KBM-7 (cell line): ENCODE results near the gene ICA1.

Experiments used
- DNase-seq: peaks from one replicate; pipeline ENCODE4 v3.0.0-alpha.2; 2015
- in situ Hi-C: fragments of 300-500 bp; cut with MboI; formaldehyde crosslinking; loops from 2 replicates; pipeline ENCODE4 v1.14.3; 2020; ENCODE audit warnings: low sequenced_read_pairs, low pct_unique_long_range_greater_than_20kb, mixed read lengths

The ICA1 gene

DNA sequence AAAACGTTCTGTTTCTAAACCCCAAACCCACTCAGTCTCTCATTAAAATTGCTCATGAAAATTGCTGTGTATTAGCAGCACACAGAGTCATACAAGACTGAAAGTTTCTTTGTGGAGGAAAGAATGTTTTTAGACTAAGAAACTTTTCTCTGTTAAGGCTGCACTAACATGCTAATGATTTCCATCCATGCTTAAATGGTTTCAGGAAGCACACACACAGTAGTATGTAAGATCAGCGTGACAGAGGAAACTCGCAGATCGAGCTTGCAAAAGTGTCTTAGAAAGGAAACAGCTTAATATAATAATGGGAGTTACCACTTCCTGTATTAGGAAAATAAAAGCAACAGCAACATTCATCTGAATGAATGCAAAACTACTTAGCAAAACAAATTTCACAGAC is 112.7 kb downstream of the ICA1 start:
- in situ Hi-C loops, result no loop called here
- DNase-seq, result peak; percentile 32

- no peak for DNase-seq
- in situ Hi-C loops, result no loop called here
Observed at GRCh38 chr7:8147760-8148463, 114.1 kb downstream of the ICA1 start.

DNA sequence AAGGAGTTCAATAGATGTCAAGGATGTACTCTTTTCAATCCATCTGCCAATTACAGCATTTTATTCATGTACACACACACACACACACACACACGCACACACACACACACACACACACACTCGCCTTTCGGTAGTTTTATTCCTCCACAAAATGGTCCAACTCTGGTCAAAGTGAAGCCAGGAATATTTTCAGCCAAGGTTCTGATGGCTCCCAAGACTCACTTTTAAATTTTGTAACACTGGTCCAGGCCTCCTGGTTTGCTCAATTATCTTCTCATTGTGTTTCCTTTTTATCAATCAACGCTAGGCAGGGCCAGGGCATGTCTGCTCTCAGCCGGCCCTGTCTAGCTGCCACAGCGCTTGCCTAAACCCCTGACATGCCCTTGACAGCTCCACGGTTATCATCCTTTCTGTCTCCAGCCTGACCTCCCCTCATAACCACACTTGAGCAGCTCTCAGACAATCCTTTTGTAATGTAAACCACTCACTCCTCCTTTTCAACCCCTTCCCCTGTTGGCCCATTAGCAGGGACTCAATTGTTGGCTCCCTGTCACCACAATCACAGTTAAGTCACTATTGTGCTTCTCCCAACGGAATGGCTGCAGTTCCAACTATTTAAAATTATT is 115.1 kb downstream of the ICA1 start:
- in situ Hi-C loops, result no loop called here
- no peak for DNase-seq

- DNase-seq, result no peak
- in situ Hi-C loops, result no loop called here
Observed at GRCh38 chr7:8146106-8146787, 115.7 kb downstream of the ICA1 start.

DNA sequence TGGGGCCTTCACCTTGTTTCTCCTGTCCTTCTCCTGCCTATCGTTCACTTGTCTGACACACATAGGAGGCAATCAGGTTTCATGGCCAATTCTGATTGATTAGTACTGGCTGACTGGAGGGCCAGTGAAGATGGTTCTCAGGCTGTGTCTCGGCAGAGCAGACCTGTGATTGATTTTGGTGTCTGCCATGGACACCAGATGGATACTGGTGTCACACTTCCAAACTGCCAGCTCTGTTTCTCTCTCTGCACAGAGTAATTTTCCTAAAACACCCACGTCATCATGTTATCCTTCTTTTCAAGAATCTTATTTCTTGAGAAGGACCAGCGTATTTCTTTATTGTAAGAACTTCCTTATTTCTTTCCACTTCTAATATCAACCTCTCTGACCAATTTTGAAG is 117.1 kb downstream of the ICA1 start:
- in situ Hi-C loops, result no loop called here
- DNase-seq, result no peak

- in situ Hi-C loops, result no loop called here
- no peak for DNase-seq
Observed at GRCh38 chr7:8143151-8143874, 118.7 kb downstream of the ICA1 start.

GRCh38 chr7:8142477-8142876 is 119.5 kb downstream of the ICA1 start:
- in situ Hi-C loops, result no loop called here
- no peak for DNase-seq

- in situ Hi-C loops, result no loop called here
- DNase-seq, result no peak
Observed at GRCh38 chr7:8141070-8141469, 120.9 kb downstream of the ICA1 start.

DNA sequence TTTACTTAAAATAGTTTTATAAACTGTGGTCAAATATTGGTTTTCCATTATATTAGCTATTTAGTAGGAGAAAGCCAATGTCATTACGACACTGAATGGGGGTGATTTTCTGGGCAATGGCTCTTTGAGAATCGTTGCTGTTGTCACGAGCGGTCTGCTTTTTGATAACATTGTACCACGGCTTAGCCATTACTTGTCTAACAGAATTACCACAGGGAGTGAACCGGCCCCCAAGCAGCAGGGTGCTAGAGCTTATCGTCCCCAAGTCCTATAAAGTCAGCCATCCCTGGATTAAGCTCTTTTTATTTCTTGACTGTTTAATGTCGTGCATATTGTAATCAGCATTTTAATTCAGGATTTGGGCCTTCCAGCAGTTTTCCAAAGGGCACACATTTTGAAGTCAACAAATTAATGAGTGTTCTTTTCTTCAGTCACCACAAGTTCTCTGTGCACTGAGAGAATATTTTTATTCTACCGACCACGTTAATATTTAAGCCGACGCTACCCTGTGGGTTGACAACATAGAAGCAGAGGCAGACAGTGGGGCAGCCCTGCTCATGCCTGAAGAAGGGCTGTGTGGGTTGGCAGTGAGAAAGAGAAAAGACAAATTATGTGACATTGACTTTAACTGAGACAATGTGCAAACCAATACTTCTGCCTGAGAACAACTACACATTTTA is 125.8 kb downstream of the ICA1 start:
- in situ Hi-C loops, result no loop called here
- DNase-seq, result no peak

DNA sequence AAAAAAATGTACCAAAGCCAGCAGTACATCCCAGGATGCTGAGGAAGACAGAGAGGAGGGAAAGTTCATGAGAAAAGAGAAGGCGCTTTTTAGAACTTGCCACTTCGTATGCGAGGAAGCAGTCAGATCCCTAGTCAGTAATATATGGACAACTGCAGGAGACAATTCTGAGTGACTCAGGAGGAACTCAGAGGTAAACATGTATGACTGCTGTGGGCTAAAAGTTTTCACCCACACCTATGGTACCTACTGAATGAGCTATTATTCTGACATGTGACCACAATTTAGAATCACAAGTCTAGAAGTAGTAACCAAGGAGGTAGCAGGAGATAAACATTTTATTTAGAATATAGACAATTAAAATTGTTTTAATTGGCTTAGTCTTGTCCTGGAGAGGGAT is 126.5 kb downstream of the ICA1 start:
- in situ Hi-C loops, result no loop called here

GRCh38 chr7:8134089-8134733 is 127.8 kb downstream of the ICA1 start:
- DNase-seq, result no peak
- in situ Hi-C loops, result no loop called here

More for the DNA sequence above, 126.5 kb downstream of the ICA1 start:
- DNase-seq, result no peak

DNA sequence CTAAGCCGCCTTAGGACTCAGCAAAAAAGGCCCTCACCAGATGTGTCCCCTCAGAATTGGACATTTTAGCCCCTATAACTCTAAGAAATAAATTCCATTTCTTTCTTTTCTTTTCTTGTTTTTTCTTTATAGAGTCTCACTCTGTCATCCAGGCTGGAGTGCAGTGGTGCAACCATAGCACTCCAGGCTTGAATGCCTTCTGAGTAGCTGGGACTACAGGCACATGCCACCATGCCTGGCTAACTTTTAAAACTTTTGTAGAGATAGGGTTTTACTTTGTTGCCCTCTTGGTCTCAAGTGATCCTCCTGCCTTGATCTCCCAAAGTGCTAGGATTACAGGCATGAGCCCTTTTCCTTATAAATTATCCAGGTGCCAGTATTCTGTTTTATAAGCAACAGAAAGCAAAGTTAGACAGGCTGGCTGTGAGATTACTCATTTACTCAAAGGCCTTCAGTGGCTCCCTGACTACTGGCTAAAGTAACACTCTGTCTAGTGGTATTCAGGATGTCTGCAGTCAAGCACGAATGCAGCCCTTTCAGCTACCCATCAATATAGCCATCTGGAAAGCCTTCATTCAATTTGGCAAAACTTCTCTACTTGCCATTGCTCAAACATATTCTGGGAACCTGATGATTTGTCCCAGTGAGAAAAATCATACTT is 128.6 kb downstream of the ICA1 start:
- in situ Hi-C loops, result no loop called here
- DNase-seq, result no peak

GRCh38 chr7:8131694-8132605 is 130.0 kb downstream of the ICA1 start:
- in situ Hi-C loops, result no loop called here
- no peak for DNase-seq

DNA sequence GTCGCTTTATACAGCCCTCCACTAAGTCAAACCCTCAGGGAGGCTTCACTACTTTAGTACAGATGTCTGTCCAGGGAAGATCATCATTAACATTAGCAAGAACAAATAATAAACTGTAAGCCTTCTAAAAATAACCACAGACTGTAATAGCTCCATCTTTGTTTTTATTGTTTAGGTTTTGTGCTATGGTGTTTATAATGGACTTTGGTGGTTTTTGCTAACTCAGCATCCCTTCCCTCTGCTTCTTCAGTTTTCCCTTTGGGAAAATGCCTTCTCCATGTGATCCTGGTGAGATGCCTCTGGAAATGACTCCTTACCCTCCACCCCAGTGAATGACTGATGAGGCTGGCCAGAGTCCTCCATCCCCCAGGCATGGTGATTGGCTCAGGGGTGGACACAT is 131.3 kb downstream of the ICA1 start:
- no peak for DNase-seq
- in situ Hi-C loops, result no loop called here

GRCh38 chr7:8129318-8129659 is 132.7 kb downstream of the ICA1 start:
- in situ Hi-C loops, result no loop called here
- no peak for DNase-seq

- in situ Hi-C loops, result no loop called here
- DNase-seq, result no peak
Observed at GRCh38 chr7:8128449-8129317, 133.3 kb downstream of the ICA1 start.
